ENCODE results near the gene NEK1. TPM values are rescaled to one million over a fixed set of nuclear protein-coding genes. Genes with fewer than 3 reads are reported as not detected.

Gene NEK1
- polyA plus RNA-seq, 1 experiment: 2.3 TPM

DNA sequence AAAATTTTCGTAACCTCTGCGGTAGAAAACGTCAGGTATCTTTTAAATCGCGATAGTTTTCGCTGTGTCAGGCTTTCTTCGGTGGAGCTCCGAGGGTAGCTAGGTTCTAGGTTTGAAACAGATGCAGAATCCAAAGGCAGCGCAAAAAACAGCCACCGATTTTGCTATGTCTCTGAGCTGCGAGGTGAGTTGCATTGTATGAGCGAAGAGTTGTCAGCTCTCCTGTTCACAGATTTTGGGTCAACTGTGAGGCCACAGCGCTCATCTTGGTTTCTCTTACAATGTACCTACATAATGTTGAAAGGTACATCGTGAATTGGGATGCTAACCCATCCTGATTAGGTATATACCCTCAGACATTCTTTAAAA is 8.5 kb upstream of the NEK1 start:
- H3K36me3 ChIP-seq (ENCODE audit: control insufficient read depth, insufficient read depth, low read length): no peaks in the 10 kb centered on the region
- H3K27me3 ChIP-seq (ENCODE audit: control insufficient read depth, insufficient read depth, low read length): no peaks in the 10 kb centered on the region
- TF ChIP-seq, protein P1, sequence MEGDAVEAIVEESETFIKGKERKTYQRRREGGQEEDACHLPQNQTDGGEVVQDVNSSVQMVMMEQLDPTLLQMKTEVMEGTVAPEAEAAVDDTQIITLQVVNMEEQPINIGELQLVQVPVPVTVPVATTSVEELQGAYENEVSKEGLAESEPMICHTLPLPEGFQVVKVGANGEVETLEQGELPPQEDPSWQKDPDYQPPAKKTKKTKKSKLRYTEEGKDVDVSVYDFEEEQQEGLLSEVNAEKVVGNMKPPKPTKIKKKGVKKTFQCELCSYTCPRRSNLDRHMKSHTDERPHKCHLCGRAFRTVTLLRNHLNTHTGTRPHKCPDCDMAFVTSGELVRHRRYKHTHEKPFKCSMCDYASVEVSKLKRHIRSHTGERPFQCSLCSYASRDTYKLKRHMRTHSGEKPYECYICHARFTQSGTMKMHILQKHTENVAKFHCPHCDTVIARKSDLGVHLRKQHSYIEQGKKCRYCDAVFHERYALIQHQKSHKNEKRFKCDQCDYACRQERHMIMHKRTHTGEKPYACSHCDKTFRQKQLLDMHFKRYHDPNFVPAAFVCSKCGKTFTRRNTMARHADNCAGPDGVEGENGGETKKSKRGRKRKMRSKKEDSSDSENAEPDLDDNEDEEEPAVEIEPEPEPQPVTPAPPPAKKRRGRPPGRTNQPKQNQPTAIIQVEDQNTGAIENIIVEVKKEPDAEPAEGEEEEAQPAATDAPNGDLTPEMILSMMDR (IDR thresholded peaks at IDR 0.05; ENCODE audit: insufficient read depth, low read depth, low read length): no peak
- POLR2A ChIA-PET: interaction anchor here (0.6 kb wide), 1 partner anchor 230 kb away, joined by 5 read pairs; no protein-coding TSS in a partner anchor
- DNase-seq (ENCODE audit: low read depth): no peak
- peak overlapping the region; percentile 83 for H3K4me3 ChIP-seq (ENCODE audit: low read depth, low read length)
- CTCF ChIA-PET: interaction anchor here (1.0 to 2.5 kb wide), 4 partner anchors 8 to 39 kb away, joined by 3 to 6 read pairs (median 3); partner anchors contain the start of gene NEK1

DNA sequence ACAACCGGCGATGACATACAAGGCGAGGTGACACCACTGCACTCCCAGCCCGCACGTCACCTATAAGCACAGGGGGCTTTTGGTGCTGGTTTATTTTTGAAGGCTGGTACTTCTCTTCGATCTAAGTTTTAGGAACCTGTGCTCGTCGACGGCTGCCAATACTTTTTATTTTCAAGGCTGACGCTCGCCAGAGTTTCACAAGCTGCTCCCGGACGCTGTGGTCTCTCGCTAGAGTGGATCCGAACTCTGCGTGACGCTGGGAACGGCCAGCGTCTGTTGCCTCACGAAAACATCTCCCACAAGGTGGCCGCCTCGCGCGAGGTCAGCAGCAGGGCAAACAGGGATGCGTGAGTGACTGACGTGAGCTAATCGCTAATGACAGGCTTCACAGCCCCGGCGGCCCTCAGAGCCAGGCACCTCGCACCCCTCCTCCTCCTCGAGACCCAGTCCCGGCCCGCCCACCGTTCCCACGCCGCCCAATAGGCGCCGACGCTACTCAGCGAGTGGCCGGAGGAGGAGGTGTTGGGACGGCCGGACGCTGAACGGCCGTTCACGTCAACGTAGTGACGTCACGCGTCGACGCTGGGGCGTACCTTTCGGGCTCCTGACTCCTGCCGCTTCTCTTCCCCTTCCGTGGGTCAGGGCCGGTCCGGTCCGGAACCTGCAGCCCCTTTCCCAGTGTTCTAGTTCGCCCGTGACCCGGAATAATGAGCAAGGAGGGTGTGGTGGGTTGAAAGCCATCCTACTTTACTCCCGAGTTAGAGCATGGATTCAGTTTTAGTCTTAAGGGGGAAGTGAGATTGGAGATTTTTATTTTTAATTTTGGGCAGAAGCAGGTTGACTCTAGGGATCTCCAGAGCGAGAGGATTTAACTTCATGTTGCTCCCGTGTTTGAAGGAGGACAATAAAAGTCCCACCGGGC is 7.8 kb upstream of the NEK1 start, which contains the start of gene CLCN3:
Gene CLCN3 (plus strand): TSS at position 621 of the 922 bp plus-strand sequence. CDS start 15,351 bp downstream, outside the sequence.
- peak; percentile 80 for DNase-seq (ENCODE audit: low read depth)
- POLR2A ChIA-PET: no interaction called here

GRCh38 chr4:169619518-169619957 is 7.2 kb upstream of the NEK1 start:
- no peak for DNase-seq (ENCODE audit: low read depth)
- ChIA-PET CTCF (interaction anchor here (0.6 to 2.5 kb wide), 11 partner anchors 9 to 485 kb away, joined by 3 to 6 read pairs (median 3); no protein-coding TSS in a partner anchor), POLR2A (no interaction called here)
- no peaks in the 10 kb centered on the region for H3K36me3 ChIP-seq (ENCODE audit: control insufficient read depth, insufficient read depth, low read length)
- H3K4me3 ChIP-seq (ENCODE audit: low read depth, low read length): peak overlapping the region; percentile 83
- no peaks in the 10 kb centered on the region for H3K27me3 ChIP-seq (ENCODE audit: control insufficient read depth, insufficient read depth, low read length)
- TF ChIP-seq, protein P1 (IDR thresholded peaks at IDR 0.05; ENCODE audit: insufficient read depth, low read depth, low read length): peak; percentile 61

More for the DNA sequence above, 7.8 kb upstream of the NEK1 start, which contains the start of gene CLCN3:
- CTCF ChIA-PET: interaction anchor here (0.6 to 2.5 kb wide), 13 partner anchors 7 to 304 kb away, joined by 3 to 6 read pairs (median 3); partner anchors contain the start of gene NEK1
- TF ChIP-seq, protein P1 (IDR thresholded peaks at IDR 0.05; ENCODE audit: insufficient read depth, low read depth, low read length): no peak
- no peaks in the 10 kb centered on the region for H3K27me3 ChIP-seq (ENCODE audit: control insufficient read depth, insufficient read depth, low read length)
- no peaks in the 10 kb centered on the region for H3K36me3 ChIP-seq (ENCODE audit: control insufficient read depth, insufficient read depth, low read length)
- H3K4me3 ChIP-seq (ENCODE audit: low read depth, low read length): peak within 1 kb of the TSS; percentile 83

- ChIA-PET CTCF (interaction anchor here (0.7 to 2.5 kb wide), 7 partner anchors 8 to 485 kb away, joined by 3 to 6 read pairs (median 3); no protein-coding TSS in a partner anchor), POLR2A (no interaction called here)
- TF ChIP-seq, protein P1 (IDR thresholded peaks at IDR 0.05; ENCODE audit: insufficient read depth, low read depth, low read length): no peak
- H3K4me3 ChIP-seq (ENCODE audit: low read depth, low read length): no peak overlapping the region
- no peaks in the 10 kb centered on the region for H3K36me3 ChIP-seq (ENCODE audit: control insufficient read depth, insufficient read depth, low read length)
- H3K27me3 ChIP-seq (ENCODE audit: control insufficient read depth, insufficient read depth, low read length): no peaks in the 10 kb centered on the region
- no peak for DNase-seq (ENCODE audit: low read depth)
Observed at GRCh38 chr4:169618986-169619385, 6.6 kb upstream of the NEK1 start.

GRCh38 chr4:169618286-169618685 is 5.9 kb upstream of the NEK1 start:
- DNase-seq (ENCODE audit: low read depth): no peak
- TF ChIP-seq, protein P1 (IDR thresholded peaks at IDR 0.05; ENCODE audit: insufficient read depth, low read depth, low read length): no peak
- Histone ChIP-seq H3K27me3 (ENCODE audit: control insufficient read depth, insufficient read depth, low read length) (no peaks in the 10 kb centered on the region), H3K4me3 (ENCODE audit: low read depth, low read length) (no peak overlapping the region), H3K36me3 (ENCODE audit: control insufficient read depth, insufficient read depth, low read length) (no peaks in the 10 kb centered on the region)
- CTCF ChIA-PET: interaction anchor here (1.2 kb wide), 1 partner anchor 31 kb away, joined by 3 read pairs; no protein-coding TSS in a partner anchor
- POLR2A ChIA-PET: no interaction called here
